HK-2 (cell line): ENCODE results near the gene BOD1L2.

Experiments
- DNase-seq: peaks from one replicate; pipeline ENCODE4 v3.0.0-alpha.2; 2018; ENCODE audit not compliant: unreplicated experiment

Gene BOD1L2

DNA sequence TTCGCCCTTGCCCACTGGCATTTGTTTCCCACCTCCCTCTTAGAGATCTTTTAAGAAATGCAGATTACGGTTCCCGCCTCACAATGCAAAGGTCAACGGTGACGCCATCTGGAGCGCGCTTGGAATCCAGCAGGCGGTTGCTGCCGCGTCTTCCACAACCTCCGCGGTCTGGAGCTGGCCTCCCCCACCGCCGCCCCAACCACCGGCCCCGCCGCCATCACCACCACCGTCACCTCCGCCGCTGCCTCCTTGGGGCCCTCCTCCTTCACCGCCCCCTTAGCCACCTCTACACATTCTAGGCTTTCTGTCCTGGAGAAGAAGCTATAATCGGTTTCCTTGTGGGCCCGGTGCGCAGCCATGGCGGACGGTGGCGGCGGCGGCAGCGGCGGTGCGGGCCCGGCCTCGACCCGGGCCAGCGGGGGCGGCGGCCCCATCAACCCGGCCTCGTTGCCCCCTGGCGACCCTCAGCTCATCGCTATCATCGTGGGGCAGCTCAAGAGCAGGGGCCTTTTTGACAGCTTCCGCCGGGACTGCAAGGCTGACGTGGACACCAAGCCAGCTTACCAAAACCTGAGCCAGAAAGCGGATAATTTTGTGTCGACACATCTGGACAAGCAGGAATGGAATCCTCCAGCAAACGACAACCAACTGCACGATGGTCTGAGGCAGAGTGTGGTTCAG is at the start of gene BOD1L2:
TSS of gene BOD1L2 (plus strand) at position 132 of the 681 bp plus-strand sequence. CDS start at position 358, 226 bp downstream.
- no peak for DNase-seq

DNA sequence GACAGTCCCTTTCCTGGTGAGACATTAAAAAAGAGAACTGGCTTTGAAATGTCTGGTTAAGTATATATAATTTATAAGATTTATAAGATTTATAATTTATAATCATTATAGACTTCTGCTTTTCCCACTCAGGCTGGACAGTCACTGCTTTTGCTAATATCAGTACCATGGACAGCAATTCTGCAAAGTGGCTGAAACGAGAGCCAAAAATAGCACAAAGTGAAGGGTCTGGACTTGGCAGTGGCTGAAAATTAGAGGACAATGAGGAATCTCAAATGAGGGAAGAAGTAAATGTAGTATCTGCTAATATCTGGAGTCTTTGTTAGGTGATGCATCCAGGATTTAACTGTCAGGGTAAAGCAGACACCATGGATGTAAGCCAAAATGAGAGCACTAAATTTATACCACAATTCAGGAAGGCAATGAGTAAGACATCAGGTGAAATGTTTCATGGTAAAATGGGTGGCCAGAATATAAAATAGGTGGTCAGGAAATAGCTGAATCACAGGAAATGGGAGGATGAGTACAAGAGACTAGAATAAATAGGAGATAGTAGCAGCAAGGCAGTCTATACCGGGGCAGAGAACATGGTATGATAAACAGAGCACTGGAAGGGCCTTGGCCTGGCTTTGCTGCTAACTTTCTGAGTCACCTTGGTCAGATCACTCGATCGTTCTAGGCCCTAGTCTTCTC is 39.6 kb upstream of the BOD1L2 start:
- DNase-seq, result peak; percentile 9

DNA sequence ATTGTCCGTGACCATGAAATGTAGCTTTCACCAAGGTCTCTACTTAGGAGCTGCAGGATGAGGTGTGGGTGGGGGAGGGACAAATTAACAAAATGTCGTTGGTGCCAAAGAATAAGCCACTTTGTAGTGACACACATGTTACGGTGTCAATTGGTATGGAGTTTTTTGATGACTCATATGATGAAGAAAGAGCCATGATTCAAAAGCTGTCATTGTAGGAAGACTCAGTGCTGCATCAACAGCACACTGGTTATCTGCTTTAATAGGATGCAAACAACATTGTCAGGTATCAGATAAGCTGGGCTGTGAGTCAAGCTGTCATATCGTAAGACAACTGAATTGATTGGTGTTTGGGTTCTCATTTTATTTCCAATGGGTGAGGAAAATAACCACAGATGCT is 36.6 kb upstream of the BOD1L2 start:
- DNase-seq, result no peak

DNA sequence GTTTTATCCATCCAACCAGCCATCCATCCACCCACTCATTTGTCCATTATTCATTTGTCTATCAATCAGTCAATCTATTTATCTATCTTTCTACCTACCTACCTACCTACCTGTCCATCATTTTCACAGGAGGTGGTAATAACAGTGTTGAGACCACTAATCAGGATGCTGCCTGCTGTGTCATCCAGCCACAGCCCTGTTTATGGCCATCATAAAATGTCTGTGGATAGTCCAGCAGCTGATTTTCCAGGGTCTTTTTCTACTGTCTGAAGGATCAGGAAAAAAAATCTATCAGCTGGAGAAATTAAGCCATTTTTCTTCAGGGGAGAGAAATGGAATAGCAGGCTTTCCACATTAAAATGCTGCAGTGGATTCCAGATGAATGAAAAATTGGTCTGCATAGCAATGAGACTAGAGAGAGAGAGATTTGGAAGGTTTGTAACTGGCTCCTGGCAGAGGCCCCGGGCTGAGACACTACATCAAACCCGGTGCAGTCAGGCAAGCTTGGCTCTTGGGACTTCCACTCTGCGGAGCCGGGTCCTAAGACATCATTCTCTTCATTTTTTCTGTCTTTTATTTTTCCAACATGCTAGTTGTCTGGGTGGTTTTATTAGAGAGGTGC is 33.0 kb upstream of the BOD1L2 start:
- DNase-seq, result no peak

DNA sequence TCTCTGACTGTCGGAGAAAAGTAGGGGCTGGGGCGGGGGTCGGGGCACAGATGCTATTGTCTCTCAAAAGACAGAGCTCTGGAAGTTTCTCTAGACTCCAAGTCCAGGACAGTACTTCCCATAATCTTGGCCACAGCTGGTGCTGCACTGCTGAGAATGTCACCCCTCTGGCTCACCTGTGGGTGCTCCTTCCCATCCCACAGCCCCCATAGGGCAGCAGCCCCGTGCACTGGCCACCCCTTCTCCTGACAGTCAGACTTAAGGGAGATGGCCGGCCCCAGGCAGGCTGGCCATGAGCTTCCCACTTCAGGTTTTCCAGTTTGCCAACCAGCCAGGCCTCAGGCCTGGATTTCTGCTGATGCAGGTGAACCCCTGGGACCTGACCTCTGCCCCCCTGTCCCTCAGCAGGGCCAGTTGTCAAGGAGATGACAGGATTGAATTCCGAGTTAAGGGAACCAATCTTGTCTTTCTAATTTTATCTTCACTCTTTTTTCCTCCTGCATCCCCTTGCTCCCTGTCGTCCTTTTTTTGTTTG is 30.2 kb upstream of the BOD1L2 start:
- no peak for DNase-seq

DNA sequence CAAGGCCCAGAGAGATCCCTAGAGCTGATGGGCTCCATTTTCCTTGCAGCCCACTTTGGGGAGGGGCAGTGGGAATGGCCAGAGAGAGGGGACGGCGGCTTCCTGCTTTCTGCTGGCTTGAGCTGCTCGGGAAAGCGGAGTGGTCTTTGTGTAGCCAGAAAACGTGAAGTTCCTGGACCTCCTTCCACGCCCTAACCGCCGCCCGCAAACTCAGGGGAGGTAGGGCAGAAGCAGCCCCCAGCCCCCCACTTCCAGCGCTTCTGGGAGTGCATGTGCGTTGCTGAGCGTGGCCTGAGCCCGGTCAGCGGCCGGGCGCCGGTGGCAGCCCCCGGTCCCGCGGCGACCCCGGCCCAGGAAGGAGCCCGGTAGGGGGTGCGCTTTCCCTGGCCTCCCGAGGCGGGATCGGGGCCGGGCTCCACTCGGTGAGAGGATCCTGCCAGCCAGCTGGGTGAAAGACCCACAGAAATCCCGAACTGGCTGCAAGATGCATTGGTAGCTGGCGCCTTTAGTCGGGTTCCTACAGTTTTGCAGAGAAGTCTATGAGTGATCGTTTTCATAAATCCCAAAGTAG is 25.3 kb upstream of the BOD1L2 start:
- DNase-seq, result no peak

DNA sequence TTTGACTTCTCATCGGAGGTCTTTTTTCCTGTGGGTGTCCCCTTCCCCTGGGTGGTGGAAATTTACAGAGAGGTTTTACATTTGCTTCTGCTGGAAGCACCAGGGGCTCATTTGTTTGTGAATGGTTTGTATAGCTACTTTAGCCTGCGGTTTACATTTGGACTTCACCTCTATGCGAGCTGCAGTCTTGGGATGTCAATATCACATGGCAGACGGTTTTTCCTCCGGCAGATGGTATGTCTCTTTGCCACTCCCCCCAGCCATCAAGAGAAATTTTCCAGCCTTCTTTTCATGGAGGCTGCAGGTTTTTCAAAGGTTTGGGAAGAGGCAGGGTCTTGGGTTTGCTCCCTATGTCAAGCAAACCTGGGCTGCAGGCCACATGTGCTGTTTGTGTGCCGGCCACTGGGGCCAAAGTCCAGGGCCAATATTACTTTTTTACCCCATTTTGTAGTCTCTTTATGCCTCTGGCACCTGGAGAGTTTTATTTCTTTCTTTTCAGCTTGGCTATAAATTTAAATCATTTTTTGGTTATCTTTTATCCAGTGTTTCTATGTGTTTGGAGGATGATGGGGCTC is 23.9 kb upstream of the BOD1L2 start:
- DNase-seq, result no peak

DNA sequence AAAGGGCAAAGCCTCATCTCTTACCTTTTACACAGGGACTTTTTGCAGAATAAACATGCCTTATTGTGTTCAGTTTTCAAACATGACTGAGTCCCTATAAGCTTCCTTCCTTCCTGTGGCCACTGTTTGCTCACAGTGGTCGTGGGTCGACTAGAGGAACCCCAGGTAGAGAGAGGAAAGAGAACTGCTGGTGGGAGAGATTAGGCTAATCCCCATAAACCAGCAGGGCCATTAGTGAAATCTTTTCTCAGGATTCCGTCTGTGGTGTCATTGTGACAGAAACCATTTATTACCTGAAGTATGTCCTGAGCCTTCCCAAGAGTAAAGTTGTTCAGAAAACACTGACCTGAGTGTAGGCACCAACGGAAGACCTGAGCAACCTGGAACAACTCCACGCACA is 21.3 kb upstream of the BOD1L2 start:
- no peak for DNase-seq

DNA sequence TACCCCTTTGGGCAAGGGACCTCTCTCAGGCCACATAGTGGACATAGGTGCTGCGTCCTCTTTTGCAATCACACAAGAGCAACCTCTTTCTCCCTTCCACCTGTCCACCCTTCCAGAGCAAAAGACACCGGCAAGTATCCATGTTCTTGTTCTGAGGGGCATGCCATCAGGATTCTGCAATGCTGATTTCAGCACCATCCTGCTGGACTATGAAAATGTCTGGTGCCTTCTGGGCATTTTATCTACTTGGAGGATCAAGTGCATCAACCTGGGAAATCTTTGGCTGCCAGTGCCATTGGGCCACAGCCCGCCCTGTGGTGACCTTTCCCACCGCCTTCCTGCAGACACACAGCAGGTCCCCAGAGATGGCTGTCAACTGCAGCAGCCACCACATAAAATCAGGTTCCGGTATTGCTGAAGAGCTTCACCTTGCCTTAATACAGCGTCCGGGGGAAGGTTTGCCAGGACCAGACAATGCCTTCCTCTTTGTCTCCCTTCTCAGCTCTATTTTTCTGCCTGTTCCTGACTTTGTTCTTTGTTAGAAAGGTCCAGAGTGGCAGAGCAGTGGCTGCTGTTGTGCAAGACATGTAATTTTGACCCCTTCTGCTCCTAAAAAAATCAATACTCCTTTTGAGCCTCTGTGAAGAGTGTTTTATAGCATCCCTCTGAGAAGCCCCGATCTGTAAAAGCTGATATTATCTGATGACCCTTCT is 18.5 kb upstream of the BOD1L2 start:
- no peak for DNase-seq

DNA sequence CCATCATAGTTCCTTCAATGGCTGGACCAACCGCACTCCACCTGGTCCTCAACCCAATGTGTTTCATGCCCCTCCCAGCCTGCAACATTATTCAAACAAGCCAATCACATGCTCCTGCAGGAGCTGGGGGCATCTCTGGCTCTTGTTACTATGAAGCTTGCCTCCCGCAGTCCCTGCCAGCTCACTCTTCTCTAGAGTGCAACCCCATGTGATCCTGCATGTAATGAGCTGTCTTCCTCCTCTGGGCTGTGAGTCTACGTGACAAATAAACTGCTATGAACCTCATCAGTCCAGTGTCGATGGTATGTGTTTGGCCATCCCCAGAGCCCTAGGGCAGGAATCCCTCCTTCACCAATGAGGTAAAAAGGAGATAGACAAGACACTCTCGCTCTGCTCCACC is 15.8 kb upstream of the BOD1L2 start:
- no peak for DNase-seq

DNA sequence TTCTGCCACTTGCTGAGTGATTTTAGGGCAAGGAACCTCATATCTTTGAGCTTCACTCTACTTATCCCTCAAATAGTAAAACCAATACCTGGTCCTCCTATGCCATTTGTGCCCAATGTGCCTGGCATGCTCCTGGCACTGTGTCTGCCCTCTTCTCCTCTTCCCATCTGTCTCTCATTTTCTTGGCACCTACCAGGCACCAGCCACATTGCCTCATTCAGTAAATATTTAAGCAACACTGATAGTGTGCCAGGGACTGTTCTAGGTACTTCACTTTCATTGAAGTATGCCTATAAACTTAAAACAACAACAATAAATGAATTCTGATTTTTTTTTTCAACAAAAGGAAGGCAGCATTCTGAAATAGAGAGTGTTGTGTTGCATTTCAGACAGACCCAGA is 15.1 kb upstream of the BOD1L2 start:
- no peak for DNase-seq

DNA sequence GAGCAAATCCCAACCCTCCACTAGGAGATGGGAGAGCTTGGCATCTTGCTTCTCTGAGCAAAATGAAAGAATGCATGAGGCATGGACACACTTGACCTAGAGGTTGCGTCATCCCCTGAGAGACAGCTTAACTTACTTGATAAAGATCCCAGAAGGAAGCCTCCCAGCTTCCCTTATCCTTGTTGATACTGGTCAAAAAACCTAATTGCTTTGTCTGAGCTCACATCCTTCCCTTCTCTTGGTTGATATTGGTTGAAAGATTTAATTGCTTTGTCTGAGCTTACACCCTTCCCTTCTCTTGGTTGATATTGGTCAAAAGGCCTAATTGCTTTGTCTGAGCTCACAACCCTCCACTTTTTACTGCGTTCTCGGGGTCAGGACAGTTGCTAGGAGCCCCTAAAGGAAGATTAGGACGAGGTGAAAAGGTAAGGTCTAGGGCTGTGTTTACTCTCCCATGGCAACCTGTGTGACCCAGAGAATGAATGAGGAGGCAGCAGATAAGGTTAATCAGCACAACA is 12.2 kb upstream of the BOD1L2 start:
- no peak for DNase-seq

DNA sequence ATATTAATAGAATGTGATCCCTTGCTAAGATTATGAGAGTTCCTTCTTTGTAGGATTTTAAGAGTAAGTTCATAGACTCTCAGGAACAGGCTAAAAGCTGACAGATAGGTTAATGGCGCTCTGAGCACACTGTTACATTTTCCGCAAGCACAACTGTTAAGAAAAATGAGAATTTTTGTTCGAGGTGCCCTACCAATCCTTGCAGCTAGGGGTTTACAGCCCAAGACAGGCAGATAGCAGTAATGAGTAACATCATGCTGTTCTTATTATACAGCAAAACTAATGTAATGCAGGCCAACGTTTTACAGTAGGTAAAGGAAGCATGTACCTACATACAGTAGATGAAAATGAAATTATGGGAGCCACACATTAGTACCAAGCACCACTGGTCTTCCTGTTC is 11.2 kb upstream of the BOD1L2 start:
- no peak for DNase-seq

DNA sequence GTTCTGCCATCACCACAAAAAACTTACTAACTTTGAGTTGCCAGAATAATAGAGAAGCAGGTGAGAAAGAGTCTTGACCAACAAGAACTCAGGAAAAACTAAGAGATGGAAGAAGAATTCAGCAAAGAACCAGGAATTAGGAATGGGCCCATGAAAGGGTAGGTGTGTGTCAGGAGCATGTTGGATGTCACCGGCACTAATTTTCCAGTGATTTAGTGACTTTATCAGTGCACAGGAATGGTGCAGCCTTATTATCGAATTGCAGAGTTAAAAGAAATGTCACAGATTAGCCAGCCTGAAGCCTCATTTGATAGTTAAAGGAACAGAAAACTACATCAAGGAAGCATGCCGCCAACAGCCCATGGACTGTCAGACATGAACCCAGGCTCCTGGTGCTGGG is 9.0 kb upstream of the BOD1L2 start:
- DNase-seq, result no peak

DNA sequence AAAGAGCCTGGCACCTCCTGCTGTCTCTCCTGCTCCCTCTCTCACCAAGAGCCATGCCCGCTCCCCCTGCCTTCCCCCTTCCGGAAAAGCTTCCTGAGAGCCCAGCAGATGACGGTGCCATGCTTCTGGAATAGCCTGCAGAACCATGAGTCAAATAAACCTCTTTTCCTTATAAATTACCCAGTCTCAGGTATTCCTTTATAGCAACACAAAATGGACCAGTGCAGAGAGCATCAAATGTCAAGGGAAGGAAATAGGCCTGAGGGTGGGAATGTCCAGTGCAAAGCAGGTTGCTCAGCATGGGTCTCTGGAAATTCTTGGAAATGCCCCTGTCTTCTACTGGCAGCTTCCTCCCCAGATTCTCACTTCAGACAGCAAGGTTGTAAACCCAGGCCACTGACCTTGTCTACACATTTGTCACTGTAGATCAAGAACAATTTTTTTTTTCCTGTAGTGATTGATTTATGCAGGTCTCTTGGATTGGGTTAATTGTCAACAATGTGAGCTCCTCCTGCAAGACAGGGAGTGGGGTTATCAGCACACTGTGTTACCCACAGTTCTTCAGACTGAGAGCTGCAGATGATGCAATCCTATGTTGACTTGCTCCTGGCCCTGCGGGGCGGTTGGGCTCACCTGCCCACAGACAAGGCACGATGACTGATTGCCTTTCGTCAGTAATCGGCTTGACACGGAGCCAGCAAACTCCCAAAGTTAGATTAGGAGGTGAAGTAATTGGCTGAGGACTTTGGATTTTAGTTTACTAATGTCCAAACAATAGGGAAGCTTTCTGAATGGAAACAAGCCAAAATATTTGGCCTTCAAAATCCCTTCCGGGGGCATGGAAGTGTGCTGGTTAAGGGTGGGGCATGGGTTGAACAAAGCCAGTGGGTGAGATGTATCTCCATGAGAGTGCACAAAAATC is 5.4 kb upstream of the BOD1L2 start:
- no peak for DNase-seq

DNA sequence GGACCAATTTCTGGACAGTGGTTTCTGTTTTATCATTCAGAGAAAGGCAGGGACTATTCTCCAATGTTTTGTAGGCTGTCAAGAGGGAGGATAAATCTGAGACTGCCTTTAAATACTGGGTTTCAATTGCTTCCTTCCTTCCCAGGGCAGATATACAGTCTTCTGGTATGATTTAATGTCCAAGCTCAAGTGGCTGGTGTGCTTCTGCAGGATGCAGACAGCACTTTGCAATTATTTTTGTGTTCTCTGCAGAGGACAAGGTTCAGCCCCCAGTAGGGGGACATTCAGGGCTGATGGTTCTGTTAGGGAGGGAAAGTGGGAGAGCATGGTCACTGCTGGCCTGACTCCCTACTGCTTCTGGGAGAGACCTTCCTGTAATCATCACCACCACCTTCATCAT is 4.6 kb upstream of the BOD1L2 start:
- no peak for DNase-seq

DNA sequence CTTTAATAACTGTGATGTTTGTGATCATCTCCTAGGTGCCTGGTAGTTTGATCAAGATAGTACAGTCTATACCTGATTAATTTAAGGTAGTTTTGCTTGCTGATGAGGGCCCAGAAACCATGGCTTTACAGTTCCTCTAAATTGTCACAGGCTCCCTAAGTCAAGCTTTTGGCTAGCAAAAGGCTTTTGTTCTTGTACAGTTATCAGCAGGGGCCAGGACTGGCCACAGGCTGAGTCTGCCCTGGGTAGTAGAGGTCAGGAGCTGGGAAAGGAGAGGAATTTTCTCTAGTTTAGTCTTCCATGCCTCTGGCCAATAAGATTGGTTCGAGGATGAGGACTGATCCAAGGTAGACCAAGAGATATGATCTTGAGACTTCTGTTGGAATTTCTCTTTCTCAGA is 3.6 kb upstream of the BOD1L2 start:
- DNase-seq, result no peak

DNA sequence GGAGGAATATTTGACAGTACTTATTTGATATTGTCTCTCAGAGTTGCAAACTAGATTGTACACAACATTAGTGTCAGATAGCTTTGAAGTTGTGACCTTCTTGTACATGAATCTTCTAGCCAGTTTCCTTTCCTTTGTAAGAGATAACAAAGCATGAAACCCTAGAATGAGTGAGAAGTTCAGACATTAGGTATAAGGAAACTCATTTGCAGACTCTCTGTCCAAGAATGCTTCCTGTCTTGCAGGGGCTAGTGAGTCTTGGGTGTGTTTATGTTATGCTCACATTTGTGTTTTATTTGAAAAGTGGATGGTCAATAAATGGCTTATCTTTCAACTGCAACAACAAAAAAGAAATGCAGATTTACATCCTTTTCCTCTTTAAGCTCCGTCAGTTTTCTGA is 1.4 kb downstream of the BOD1L2 start:
- no peak for DNase-seq

DNA sequence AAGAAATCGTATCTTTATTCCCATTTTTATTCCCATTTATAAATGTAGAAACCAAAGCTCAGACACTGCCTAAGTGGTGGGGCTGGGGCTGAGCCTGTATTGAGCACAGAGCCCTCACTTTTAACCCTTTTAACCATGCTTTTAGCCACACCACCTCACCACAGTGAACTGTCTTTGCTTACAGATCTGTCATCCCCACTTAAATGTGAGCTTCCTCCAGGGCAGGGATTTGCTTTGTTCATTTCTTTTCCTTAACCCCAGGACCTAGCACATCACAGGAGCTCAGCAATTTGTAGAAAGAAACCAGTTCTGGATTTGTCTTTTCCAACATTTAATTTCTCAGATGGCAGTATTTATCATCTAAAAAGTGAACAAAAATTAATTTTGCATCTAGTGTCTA is 2.2 kb downstream of the BOD1L2 start:
- no peak for DNase-seq

DNA sequence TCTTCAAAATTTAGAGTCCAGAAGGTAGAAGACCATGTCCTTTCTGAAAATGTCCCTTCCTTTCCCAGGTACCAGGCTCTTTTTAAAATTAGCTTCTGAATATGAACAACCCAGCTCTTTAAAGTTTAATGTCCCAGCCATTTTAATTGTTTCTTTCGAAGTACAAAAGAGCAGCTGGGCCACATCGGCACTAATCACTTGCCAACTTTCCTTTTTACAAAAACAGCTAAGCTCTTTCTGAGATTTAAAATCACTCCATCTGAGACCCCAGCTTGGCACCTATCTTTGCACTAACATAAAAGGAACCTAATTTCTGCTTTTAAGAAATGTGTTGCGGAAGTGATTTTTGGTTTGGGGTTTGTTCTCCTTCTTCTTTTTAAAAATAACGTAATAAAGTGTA is 2.6 kb downstream of the BOD1L2 start:
- DNase-seq, result no peak
